Upper lobe of right lung (tissue), 1 donor: ENCODE results near the gene CGN. TPM values are rescaled to one million over a fixed set of nuclear protein-coding genes. Genes with fewer than 3 reads are reported as not detected.

Experiments
- ATAC-seq: fragments of 200-7000 bp; cut with Tn5 transposase; one replicate; pipeline ENCODE4 v1.9.1; 2020; ENCODE audit warnings: mild to moderate bottlenecking, moderate library complexity
- DNase-seq: peaks from one replicate; pipeline ENCODE4 v3.0.0-alpha.2; 2020
- H3K27ac ChIP-seq: fragments of 200-600 bp; one replicate; pipeline ENCODE4 v1.8.0; 2022
- H3K27me3 ChIP-seq: fragments of 200-600 bp; one replicate; pipeline ENCODE4 v1.8.0; 2022; ENCODE audit warnings: mild to moderate bottlenecking
- H3K36me3 ChIP-seq: fragments of 200-600 bp; one replicate; pipeline ENCODE4 v1.8.0; 2022
- H3K4me1 ChIP-seq: fragments of 200-600 bp; one replicate; pipeline ENCODE4 v1.8.0; 2022
- H3K4me3 ChIP-seq: fragments of 200-600 bp; one replicate; pipeline ENCODE4 v1.8.0; 2022; ENCODE audit warnings: mild to moderate bottlenecking
- H3K9me3 ChIP-seq: fragments of 200-600 bp; one replicate; pipeline ENCODE4 v1.8.0; 2022
- intact Hi-C: fragments of 100-400 bp; cut with DNase I; formaldehyde crosslinking; loops from one replicate; pipeline ENCODE4 v1.11.0; 2022
- total RNA-seq: library from RNA; stranded (reverse); fragmentation: NEBNext Ultra II Directional; extraction: Animal tissue kit (Norgen Biotek cat#: 25700); gene quantifications from one replicate; pipeline ENCODE4 v1.2.1, GENCODE V29; 2021
- TF ChIP-seq, protein P1 (sequence below): fragments of 200-600 bp; IDR thresholded peaks from one replicate; pipeline ENCODE4 v1.8.0; 2022; ENCODE audit warnings: antibody characterized with exemption
- donor health status: DM: no; HTN: yes; CAD: no; lungs with severe emphysema.

Gene CGN
- total RNA-seq, 1 donor from 2014 or later = 62.5 TPM

DNA sequence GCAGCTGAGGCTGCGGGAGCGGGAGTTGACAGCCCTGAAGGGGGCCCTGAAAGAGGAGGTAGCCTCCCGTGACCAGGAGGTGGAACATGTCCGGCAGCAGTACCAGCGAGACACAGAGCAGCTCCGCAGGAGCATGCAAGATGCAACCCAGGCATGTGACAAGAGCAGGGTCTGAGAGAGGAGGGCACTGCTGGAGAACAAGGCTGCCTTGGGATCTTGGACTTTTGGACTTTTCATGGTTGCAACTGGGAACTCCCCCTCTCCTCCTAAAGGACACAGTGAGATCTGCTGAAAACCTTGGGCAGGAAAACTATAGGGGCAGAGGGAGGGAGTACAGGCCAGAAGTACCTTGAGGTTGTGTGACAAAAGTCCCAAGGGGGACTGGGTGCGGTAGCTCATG is 13.5 kb downstream of the CGN start:
- no peak for ATAC-seq
- intact Hi-C loops = no loop called here
- Histone ChIP-seq H3K27me3 (no peaks in the 10 kb centered on the region), H3K9me3 (no peaks in the 10 kb centered on the region), H3K27ac (no peak overlapping the region), H3K4me1 (peaks cover 4% of the 10 kb centered on the region), H3K36me3 (peaks cover 16% of the 10 kb centered on the region), H3K4me3 (no peak overlapping the region)
- no peak for DNase-seq
- TF ChIP-seq, protein P1, sequence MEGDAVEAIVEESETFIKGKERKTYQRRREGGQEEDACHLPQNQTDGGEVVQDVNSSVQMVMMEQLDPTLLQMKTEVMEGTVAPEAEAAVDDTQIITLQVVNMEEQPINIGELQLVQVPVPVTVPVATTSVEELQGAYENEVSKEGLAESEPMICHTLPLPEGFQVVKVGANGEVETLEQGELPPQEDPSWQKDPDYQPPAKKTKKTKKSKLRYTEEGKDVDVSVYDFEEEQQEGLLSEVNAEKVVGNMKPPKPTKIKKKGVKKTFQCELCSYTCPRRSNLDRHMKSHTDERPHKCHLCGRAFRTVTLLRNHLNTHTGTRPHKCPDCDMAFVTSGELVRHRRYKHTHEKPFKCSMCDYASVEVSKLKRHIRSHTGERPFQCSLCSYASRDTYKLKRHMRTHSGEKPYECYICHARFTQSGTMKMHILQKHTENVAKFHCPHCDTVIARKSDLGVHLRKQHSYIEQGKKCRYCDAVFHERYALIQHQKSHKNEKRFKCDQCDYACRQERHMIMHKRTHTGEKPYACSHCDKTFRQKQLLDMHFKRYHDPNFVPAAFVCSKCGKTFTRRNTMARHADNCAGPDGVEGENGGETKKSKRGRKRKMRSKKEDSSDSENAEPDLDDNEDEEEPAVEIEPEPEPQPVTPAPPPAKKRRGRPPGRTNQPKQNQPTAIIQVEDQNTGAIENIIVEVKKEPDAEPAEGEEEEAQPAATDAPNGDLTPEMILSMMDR = no peak

DNA sequence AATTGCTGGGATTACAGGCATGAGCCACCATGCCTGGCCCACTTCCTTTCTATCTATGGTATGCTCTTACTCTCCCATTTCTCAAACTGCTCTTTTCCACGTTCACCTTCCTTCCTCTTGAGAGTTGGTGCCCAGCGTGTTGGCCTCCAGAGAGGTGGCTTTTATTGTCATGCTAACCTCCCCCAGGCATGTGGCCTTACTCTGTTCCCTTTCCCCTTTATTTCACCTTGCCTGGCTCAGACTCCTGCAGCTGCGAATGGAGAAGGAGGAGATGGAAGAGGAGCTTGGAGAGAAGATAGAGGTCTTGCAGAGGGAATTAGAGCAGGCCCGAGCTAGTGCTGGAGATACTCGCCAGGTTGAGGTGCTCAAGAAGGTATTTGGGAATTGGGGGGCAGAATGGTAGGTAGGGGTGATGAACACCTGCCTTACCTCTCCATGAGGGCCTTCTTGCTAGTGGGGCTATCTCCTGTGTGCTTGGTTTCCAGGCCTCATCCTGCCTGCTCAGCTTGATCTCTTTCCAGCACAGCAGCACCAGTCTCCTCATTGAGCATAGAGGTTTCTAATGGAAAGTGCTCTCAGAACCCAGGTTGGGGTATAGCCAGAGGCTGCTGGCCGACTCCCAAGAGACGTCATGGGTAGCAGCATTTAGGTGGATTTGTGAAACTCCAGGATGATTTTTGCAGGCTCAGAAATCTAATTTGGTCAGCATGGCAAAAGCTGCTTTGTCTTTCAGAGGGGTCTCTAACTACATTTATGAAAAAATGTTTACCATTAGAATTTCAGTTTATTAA is 15.7 kb downstream of the CGN start:
- Histone ChIP-seq H3K36me3 (peaks cover 16% of the 10 kb centered on the region), H3K27ac (no peak overlapping the region), H3K4me1 (no peaks in the 10 kb centered on the region), H3K4me3 (no peak overlapping the region), H3K27me3 (no peaks in the 10 kb centered on the region), H3K9me3 (no peaks in the 10 kb centered on the region)
- TF ChIP-seq, protein P1 = no peak
- intact Hi-C loops = no loop called here
- DNase-seq = no peak
- no peak for ATAC-seq

DNA sequence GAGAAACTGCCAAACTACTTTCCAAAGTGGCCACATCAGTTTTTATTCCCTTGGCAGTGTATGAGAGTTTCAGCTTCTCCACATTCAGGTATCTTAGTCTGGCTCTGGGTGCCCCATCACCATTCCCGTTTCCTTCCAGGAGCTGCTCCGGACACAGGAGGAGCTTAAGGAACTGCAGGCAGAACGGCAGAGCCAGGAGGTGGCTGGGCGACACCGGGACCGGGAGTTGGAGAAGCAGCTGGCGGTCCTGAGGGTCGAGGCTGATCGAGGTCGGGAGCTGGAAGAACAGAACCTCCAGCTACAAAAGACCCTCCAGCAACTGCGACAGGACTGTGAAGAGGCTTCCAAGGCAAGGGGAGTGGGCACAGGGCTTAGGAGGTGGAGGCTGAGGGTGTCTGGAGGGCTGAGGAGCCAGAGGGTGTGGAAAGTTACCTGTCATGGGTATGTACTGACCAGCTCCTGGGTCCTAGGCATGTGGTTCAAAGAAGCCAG is 18.1 kb downstream of the CGN start:
- peaks cover 7% of the 10 kb centered on the region for H3K36me3 ChIP-seq
- no peak for ATAC-seq
- intact Hi-C loops = no loop called here
- no peak overlapping the region for H3K4me3 ChIP-seq
- DNase-seq = no peak
- H3K27ac ChIP-seq = no peak overlapping the region
- H3K27me3 ChIP-seq = no peaks in the 10 kb centered on the region
- H3K4me1 ChIP-seq = no peaks in the 10 kb centered on the region
- no peaks in the 10 kb centered on the region for H3K9me3 ChIP-seq
- TF ChIP-seq, protein P1 = no peak

DNA sequence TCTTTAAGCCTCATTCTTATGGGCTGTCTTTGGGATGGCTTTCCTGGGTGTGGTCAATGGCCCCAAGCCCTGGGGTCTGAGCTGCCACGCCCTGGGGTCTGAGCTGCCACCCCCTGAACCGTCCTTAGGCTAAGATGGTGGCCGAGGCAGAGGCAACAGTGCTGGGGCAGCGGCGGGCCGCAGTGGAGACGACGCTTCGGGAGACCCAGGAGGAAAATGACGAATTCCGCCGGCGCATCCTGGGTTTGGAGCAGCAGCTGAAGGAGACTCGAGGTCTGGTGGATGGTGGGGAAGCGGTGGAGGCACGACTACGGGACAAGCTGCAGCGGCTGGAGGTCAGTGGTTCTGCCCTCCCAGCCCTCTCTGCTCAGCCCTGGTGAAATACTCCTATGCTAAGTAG is 18.6 kb downstream of the CGN start:
- Histone ChIP-seq H3K4me1 (no peaks in the 10 kb centered on the region), H3K27ac (no peak overlapping the region), H3K27me3 (no peaks in the 10 kb centered on the region), H3K9me3 (no peaks in the 10 kb centered on the region), H3K36me3 (peaks cover 4% of the 10 kb centered on the region), H3K4me3 (no peak overlapping the region)
- TF ChIP-seq, protein P1 = no peak
- ATAC-seq (peak; percentile 6), DNase-seq (no peak)
- intact Hi-C loops = loop anchor here (10.0 kb wide), 1 partner anchor 95 kb away; no protein-coding TSS in a partner anchor

DNA sequence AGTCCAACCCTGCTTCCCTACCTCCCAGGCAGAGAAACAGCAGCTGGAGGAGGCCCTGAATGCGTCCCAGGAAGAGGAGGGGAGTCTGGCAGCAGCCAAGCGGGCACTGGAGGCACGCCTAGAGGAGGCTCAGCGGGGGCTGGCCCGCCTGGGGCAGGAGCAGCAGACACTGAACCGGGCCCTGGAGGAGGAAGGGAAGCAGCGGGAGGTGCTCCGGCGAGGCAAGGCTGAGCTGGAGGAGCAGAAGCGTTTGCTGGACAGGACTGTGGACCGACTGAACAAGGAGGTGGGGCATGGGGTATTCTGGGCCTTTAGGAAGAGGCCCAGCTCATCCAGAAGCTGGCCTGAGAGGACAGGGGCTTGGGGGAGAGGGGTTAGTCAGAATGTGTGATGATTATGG is 19.3 kb downstream of the CGN start:
- peaks cover 1% of the 10 kb centered on the region for H3K36me3 ChIP-seq
- DNase-seq (no peak), ATAC-seq (no peak)
- no peak overlapping the region for H3K27ac ChIP-seq
- no peaks in the 10 kb centered on the region for H3K27me3 ChIP-seq
- no peak overlapping the region for H3K4me3 ChIP-seq
- TF ChIP-seq, protein P1 = no peak
- no peaks in the 10 kb centered on the region for H3K9me3 ChIP-seq
- H3K4me1 ChIP-seq = no peaks in the 10 kb centered on the region
- intact Hi-C loops = loop anchor here (10.0 kb wide), 1 partner anchor 96 kb away; no protein-coding TSS in a partner anchor
